ENCODE results near the gene KCNQ2.

Gene KCNQ2

DNA sequence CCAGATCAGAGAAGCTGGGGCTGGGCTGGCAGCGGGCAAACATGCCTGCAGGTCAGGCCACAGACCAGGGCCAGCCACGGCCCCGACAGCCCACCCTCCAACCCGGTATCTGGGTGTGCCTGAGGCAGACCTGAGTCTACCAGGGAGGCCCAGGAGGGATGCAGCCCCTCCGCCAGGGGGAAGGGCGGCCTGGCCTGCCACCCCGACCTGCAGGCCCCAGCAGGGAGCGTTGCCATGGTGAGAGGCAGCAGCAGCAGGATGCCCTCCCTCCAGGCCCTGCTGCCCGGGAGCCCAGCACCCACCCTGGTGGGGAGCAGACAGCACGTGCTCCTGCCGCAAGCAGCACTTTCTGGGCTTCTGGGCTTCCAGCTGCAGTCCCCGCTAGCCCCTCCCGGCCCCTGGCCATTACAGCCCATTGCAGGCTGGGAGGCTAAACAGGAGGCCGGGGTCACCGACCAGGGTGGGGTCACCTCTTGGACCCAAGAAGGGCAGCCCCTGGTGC lies 30.3 kb upstream of the KCNQ2 start:
- ATAC-seq: no peak
- TF ChIP-seq, protein P1, sequence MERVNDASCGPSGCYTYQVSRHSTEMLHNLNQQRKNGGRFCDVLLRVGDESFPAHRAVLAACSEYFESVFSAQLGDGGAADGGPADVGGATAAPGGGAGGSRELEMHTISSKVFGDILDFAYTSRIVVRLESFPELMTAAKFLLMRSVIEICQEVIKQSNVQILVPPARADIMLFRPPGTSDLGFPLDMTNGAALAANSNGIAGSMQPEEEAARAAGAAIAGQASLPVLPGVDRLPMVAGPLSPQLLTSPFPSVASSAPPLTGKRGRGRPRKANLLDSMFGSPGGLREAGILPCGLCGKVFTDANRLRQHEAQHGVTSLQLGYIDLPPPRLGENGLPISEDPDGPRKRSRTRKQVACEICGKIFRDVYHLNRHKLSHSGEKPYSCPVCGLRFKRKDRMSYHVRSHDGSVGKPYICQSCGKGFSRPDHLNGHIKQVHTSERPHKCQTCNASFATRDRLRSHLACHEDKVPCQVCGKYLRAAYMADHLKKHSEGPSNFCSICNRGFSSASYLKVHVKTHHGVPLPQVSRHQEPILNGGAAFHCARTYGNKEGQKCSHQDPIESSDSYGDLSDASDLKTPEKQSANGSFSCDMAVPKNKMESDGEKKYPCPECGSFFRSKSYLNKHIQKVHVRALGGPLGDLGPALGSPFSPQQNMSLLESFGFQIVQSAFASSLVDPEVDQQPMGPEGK (CRISPR knock-in tag; IDR thresholded peaks at IDR 0.05; ENCODE audit: borderline replicate concordance): no peak
- no peak for TF ChIP-seq TOX (CRISPR knock-in tag; IDR thresholded peaks at IDR 0.05; ENCODE audit: borderline replicate concordance)
- TF ChIP-seq ZNF565 (CRISPR knock-in tag; conservative IDR thresholded peaks at IDR 0.05; ENCODE audit: low read depth): no peak
- no peak for TF ChIP-seq PPARA (CRISPR knock-in tag; IDR thresholded peaks at IDR 0.05; ENCODE audit: borderline replicate concordance)
- TF ChIP-seq, protein P2, sequence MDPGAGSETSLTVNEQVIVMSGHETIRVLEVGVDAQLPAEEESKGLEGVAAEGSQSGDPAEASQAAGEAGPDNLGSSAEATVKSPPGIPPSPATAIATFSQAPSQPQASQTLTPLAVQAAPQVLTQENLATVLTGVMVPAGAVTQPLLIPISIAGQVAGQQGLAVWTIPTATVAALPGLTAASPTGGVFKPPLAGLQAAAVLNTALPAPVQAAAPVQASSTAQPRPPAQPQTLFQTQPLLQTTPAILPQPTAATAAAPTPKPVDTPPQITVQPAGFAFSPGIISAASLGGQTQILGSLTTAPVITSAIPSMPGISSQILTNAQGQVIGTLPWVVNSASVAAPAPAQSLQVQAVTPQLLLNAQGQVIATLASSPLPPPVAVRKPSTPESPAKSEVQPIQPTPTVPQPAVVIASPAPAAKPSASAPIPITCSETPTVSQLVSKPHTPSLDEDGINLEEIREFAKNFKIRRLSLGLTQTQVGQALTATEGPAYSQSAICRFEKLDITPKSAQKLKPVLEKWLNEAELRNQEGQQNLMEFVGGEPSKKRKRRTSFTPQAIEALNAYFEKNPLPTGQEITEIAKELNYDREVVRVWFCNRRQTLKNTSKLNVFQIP (CRISPR knock-in tag; IDR thresholded peaks at IDR 0.05; ENCODE audit: borderline replicate concordance, low read depth): no peak
- TF ChIP-seq SNAI2 (CRISPR knock-in tag; IDR thresholded peaks at IDR 0.05): no peak
- TF ChIP-seq ZNF70 (CRISPR knock-in tag; IDR thresholded peaks at IDR 0.05): no peak
- TF ChIP-seq, protein P3, sequence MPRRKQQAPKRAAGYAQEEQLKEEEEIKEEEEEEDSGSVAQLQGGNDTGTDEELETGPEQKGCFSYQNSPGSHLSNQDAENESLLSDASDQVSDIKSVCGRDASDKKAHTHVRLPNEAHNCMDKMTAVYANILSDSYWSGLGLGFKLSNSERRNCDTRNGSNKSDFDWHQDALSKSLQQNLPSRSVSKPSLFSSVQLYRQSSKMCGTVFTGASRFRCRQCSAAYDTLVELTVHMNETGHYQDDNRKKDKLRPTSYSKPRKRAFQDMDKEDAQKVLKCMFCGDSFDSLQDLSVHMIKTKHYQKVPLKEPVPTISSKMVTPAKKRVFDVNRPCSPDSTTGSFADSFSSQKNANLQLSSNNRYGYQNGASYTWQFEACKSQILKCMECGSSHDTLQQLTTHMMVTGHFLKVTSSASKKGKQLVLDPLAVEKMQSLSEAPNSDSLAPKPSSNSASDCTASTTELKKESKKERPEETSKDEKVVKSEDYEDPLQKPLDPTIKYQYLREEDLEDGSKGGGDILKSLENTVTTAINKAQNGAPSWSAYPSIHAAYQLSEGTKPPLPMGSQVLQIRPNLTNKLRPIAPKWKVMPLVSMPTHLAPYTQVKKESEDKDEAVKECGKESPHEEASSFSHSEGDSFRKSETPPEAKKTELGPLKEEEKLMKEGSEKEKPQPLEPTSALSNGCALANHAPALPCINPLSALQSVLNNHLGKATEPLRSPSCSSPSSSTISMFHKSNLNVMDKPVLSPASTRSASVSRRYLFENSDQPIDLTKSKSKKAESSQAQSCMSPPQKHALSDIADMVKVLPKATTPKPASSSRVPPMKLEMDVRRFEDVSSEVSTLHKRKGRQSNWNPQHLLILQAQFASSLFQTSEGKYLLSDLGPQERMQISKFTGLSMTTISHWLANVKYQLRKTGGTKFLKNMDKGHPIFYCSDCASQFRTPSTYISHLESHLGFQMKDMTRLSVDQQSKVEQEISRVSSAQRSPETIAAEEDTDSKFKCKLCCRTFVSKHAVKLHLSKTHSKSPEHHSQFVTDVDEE (CRISPR knock-in tag; IDR thresholded peaks at IDR 0.05): no peak
- TF ChIP-seq ZFP3 (CRISPR knock-in tag; IDR thresholded peaks at IDR 0.05): no peak
- TF ChIP-seq CSDC2 (CRISPR knock-in tag; IDR thresholded peaks at IDR 0.05): no peak

DNA sequence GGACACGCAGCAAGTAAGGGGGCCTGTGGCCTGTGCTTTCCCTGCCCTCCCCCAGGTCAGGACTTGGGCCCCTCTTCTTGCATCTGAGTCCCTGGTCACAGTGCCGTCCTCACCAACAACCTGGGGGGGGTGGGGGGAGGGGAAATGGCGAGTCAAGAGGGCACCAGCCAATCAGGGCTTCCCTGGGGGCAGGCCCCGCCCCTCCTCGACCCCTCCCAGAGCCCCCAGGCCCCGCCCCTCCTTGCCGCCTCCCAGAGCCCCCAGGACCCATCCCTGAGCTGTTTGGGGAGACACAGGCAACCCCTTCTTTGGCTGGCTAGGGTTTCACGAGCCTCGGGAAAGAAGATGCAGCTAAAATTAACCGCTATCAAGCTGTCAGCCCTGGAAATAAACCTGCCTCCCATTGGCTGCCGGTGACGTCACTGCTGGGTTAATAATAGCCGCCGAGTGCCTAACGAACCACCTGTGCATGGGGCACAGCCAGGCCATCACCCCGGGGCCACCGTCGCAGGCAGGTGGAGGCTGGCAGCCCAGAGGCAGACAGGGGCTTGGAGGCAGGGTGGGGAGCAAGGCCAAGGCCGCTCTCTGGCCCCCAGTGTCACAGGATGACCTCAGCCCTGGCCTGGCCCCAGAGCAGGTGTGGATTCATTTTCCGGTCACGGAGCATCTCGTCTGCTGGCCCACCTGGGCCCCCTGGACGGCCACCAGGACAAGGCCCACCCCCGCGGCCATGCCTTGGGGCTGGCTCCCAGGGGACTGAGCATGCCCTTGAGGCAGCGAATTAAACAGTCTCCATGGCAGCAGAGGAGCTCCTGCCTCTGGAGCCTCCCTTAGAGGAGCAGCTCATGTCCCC lies 29.6 kb upstream of the KCNQ2 start:
- ATAC-seq: peak; percentile 15; the same call in 2 of the 3 replicates
- TF ChIP-seq SNAI2 (CRISPR knock-in tag; IDR thresholded peaks at IDR 0.05) (no peak), ZNF70 (CRISPR knock-in tag; IDR thresholded peaks at IDR 0.05) (no peak), ARNTL (CRISPR knock-in tag; IDR thresholded peaks at IDR 0.05; ENCODE audit: borderline replicate concordance, low read depth) (no peak), CSDC2 (CRISPR knock-in tag; IDR thresholded peaks at IDR 0.05) (no peak), ZC3H10 (CRISPR knock-in tag; IDR thresholded peaks at IDR 0.05) (no peak), TOX (CRISPR knock-in tag; IDR thresholded peaks at IDR 0.05; ENCODE audit: borderline replicate concordance) (no peak), ISL1 (CRISPR knock-in tag; IDR thresholded peaks at IDR 0.05) (no peak), ZNF565 (CRISPR knock-in tag; conservative IDR thresholded peaks at IDR 0.05; ENCODE audit: low read depth) (no peak), GLIS3 (CRISPR knock-in tag; IDR thresholded peaks at IDR 0.05) (no peak), TCF4 (CRISPR knock-in tag; IDR thresholded peaks at IDR 0.05; ENCODE audit: borderline replicate concordance) (no peak), PPARA (CRISPR knock-in tag; IDR thresholded peaks at IDR 0.05; ENCODE audit: borderline replicate concordance) (no peak), RARB (CRISPR knock-in tag; IDR thresholded peaks at IDR 0.05) (no peak), ZNF8 (CRISPR knock-in tag; IDR thresholded peaks at IDR 0.05) (no peak)
- TF ChIP-seq, protein P4, sequence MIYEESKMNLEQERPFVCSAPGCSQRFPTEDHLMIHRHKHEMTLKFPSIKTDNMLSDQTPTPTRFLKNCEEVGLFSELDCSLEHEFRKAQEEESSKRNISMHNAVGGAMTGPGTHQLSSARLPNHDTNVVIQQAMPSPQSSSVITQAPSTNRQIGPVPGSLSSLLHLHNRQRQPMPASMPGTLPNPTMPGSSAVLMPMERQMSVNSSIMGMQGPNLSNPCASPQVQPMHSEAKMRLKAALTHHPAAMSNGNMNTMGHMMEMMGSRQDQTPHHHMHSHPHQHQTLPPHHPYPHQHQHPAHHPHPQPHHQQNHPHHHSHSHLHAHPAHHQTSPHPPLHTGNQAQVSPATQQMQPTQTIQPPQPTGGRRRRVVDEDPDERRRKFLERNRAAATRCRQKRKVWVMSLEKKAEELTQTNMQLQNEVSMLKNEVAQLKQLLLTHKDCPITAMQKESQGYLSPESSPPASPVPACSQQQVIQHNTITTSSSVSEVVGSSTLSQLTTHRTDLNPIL (CRISPR knock-in tag; IDR thresholded peaks at IDR 0.05; ENCODE audit: low read depth): no peak
- TF ChIP-seq, protein P5, sequence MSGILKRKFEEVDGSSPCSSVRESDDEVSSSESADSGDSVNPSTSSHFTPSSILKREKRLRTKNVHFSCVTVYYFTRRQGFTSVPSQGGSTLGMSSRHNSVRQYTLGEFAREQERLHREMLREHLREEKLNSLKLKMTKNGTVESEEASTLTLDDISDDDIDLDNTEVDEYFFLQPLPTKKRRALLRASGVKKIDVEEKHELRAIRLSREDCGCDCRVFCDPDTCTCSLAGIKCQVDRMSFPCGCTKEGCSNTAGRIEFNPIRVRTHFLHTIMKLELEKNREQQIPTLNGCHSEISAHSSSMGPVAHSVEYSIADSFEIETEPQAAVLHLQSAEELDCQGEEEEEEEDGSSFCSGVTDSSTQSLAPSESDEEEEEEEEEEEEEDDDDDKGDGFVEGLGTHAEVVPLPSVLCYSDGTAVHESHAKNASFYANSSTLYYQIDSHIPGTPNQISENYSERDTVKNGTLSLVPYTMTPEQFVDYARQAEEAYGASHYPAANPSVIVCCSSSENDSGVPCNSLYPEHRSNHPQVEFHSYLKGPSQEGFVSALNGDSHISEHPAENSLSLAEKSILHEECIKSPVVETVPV (CRISPR knock-in tag; IDR thresholded peaks at IDR 0.05): no peak
- TF ChIP-seq, protein P1 (CRISPR knock-in tag; IDR thresholded peaks at IDR 0.05; ENCODE audit: borderline replicate concordance): no peak

Measured in SK-N-SH treated with all-trans-retinoic acid at 6 μM for 48 hours (cell line).